Right atrium auricular region (tissue), 2 donors: Measurements from ENCODE around the gene CACNA1B. TPM values are rescaled to one million over a fixed set of nuclear protein-coding genes. Genes with fewer than 3 reads are reported as not detected.

Source experiments
- DNase-seq: peaks from one replicate; pipeline ENCODE4 v3.0.0-alpha.2; 2019; ENCODE audit warnings: low spot score
- H3K27ac ChIP-seq, 2 donors: fragments of 200-600 bp; sonication (generic); 1 replicate in 1 of 2; 2 replicates in 1 of 2; pipeline ENCODE4 v1.5.1; 2016 to 2019
- H3K27me3 ChIP-seq, 2 donors: fragments of 200-600 bp; sonication (generic); one replicate each; pipeline versions ENCODE4 v1.5.1 to v1.6.0; 2017 to 2019
- H3K36me3 ChIP-seq: fragments of 200-600 bp; sonication (generic); one replicate; pipeline ENCODE4 v1.5.1; 2016
- H3K4me1 ChIP-seq, 2 donors: fragments of 200-600 bp; sonication (generic); one replicate each; pipeline versions ENCODE4 v1.5.1 to v1.6.0; 2017 to 2019
- H3K4me3 ChIP-seq, 2 donors: fragments of 200-600 bp; sonication (generic); 1 replicate in 1 of 2; 2 replicates in 1 of 2; pipeline ENCODE4 v1.5.1; 2017 to 2019; ENCODE audit warnings: mild to moderate bottlenecking in 1 of 2, moderate library complexity in 1 of 2
- H3K9me3 ChIP-seq, 2 donors: fragments of 200-600 bp; sonication (generic); one replicate each; pipeline ENCODE4 v1.5.1; 2019
- total RNA-seq, 2 donors: library from RNA; depleted of rRNA; stranded (reverse); fragments of >200 nt; gene quantifications; one replicate each; pipeline ENCODE4 v1.1.0, GENCODE V29; 2016
- TF ChIP-seq, protein P1 (sequence below), 2 donors: fragments of 200-600 bp; sonication (generic); IDR thresholded peaks; one replicate each; pipeline ENCODE4 v1.5.1; 2019; ENCODE audit warnings: antibody characterized with exemption in 2 of 2

CACNA1B gene
- total RNA-seq, 2 donors from 2014 or later: 0.04 to 0.41 TPM

DNA sequence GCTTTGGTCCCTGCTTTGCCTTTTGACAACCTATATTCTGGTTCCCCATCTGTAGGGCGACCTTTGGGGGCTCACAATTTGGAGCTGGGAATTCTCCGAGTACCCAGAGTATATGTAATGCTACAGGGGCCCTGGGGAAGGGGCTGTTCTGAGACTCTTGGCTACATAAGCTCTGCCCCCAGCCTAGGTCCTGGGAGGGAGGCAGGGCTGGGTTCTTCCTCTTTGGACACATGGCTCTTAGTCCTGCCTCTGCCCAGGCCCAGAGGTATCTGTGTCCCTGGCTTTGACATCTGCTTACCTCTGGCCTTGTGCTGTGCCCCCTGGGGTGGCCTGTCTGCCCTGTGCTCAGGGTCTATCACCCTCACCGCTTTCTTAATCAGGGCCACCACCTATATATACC, 181.6 kb downstream of the CACNA1B start:
- H3K4me3 ChIP-seq: no peak overlapping the region
- TF ChIP-seq, protein P1, sequence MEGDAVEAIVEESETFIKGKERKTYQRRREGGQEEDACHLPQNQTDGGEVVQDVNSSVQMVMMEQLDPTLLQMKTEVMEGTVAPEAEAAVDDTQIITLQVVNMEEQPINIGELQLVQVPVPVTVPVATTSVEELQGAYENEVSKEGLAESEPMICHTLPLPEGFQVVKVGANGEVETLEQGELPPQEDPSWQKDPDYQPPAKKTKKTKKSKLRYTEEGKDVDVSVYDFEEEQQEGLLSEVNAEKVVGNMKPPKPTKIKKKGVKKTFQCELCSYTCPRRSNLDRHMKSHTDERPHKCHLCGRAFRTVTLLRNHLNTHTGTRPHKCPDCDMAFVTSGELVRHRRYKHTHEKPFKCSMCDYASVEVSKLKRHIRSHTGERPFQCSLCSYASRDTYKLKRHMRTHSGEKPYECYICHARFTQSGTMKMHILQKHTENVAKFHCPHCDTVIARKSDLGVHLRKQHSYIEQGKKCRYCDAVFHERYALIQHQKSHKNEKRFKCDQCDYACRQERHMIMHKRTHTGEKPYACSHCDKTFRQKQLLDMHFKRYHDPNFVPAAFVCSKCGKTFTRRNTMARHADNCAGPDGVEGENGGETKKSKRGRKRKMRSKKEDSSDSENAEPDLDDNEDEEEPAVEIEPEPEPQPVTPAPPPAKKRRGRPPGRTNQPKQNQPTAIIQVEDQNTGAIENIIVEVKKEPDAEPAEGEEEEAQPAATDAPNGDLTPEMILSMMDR (IDR thresholded peaks at IDR 0.05): no peak
- no peaks in the 10 kb centered on the region for H3K9me3 ChIP-seq
- no peaks in the 10 kb centered on the region for H3K36me3 ChIP-seq
- DNase-seq: no peak
- no peak overlapping the region for H3K27ac ChIP-seq
- H3K4me1 ChIP-seq: no peaks in the 10 kb centered on the region
- H3K27me3 ChIP-seq: no peaks in the 10 kb centered on the region

DNA sequence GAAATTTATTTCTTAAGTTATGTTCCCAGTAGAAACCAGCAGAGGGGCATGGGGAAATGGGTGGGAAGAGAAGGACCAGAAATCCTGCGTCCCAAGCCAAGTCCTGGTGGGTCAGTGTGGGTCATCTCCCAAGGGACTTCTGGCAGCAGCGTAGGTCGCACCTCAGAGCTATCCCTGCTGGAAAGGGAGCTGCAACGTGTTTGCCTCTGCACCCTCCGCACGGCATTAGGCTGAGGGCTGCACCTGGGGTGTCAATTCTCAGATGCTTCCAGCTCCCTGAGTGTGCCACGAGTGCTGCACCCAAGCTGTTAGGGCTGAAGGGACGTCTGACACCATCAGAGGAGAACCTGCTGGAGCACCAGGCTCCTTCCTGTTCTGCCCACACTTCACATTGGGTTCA, 182.8 kb downstream of the CACNA1B start:
- H3K27me3 ChIP-seq: no peaks in the 10 kb centered on the region
- no peak overlapping the region for H3K27ac ChIP-seq
- DNase-seq: no peak
- no peak overlapping the region for H3K4me3 ChIP-seq
- no peaks in the 10 kb centered on the region for H3K4me1 ChIP-seq
- no peaks in the 10 kb centered on the region for H3K9me3 ChIP-seq
- TF ChIP-seq, protein P1 (IDR thresholded peaks at IDR 0.05): no peak
- no peaks in the 10 kb centered on the region for H3K36me3 ChIP-seq

DNA sequence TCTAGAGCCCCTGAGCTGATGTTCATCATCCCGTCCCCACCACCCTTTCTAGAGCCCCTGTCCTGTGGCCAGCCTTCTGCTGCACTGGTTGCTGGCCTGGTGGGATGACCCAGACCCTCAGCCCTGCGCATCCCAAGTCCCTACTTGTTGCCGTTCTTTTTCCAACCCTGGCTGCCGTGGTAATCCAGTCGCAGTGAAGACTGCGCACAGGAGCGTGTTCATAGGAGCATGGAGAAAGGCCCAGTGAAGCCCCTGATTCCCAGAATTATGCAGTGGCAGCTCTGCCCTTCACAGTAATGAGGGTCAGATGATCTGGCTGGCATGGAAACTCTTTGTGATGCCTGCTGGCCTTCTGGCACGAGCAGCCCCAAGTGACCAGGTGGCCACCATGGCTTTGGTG, 183.3 kb downstream of the CACNA1B start:
- no peak overlapping the region for H3K27ac ChIP-seq
- H3K4me3 ChIP-seq: no peak overlapping the region
- H3K9me3 ChIP-seq: no peaks in the 10 kb centered on the region
- H3K27me3 ChIP-seq: no peaks in the 10 kb centered on the region
- TF ChIP-seq, protein P1 (IDR thresholded peaks at IDR 0.05): no peak
- DNase-seq: no peak
- H3K4me1 ChIP-seq: no peaks in the 10 kb centered on the region
- no peaks in the 10 kb centered on the region for H3K36me3 ChIP-seq

DNA sequence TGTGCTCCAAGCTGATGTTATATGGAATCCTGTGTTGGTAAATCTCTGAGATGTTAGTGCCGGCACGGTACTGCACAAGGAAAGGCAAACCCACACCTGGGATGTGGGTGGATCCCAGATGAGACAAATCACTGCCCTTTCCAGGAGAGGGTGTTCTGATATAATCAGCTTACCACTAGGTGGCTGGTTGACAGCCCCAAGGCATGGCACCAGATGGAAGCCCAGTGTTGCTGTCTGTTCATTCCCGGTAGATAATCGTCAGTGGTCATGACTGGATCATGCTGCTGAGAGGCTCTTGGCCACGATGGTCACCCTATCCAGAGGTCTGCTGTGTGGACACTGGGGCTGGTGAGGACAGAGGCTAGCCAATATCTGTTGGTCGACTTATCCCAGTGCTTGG, 184.0 kb downstream of the CACNA1B start:
- H3K4me1 ChIP-seq: no peaks in the 10 kb centered on the region
- DNase-seq: no peak
- H3K27me3 ChIP-seq: no peaks in the 10 kb centered on the region
- H3K27ac ChIP-seq: no peak overlapping the region
- H3K36me3 ChIP-seq: no peaks in the 10 kb centered on the region
- TF ChIP-seq, protein P1 (IDR thresholded peaks at IDR 0.05): no peak
- no peak overlapping the region for H3K4me3 ChIP-seq
- H3K9me3 ChIP-seq: no peaks in the 10 kb centered on the region

DNA sequence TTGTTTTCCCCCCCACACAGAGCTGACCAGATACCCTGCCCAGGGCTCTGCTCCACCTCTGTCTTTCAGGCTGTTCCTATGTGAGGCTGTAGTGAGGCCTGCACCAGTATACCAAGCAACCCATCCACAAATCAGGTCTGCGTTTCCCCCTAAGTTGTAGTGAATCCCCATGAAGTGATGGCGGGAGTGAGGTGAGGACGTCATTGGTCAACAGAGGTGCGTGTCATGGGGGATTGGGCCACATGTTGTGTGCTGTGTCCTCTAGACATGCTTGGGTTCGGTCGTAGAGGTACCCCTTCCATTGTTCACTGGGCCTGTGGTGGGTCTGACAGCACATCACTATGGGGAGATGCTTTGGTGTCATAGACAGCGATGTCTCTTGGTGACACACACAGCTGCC, 184.6 kb downstream of the CACNA1B start:
- no peaks in the 10 kb centered on the region for H3K4me1 ChIP-seq
- no peaks in the 10 kb centered on the region for H3K27me3 ChIP-seq
- TF ChIP-seq, protein P1 (IDR thresholded peaks at IDR 0.05): no peak
- H3K27ac ChIP-seq: no peak overlapping the region
- no peaks in the 10 kb centered on the region for H3K36me3 ChIP-seq
- H3K9me3 ChIP-seq: no peaks in the 10 kb centered on the region
- H3K4me3 ChIP-seq: no peak overlapping the region
- DNase-seq: no peak

DNA sequence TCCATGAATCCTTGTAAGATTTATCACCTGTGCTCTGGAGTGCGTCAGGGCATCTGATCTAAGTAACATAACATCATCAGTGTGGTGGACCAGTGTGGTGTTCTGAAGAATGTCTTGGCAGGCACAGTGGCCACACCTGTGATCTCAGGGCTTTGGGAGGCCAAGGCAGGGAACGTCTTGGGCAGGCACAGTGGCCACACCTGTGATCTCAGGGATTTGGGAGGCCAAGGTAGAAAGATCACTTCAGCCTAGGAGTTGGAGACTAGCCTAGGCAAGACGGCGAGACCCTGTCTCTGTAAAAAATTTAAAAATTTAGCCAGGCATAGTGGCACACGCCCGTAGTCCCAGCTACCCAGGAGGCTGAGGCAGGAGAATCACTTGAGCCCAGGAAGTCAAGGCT, 185.5 kb downstream of the CACNA1B start:
- Histone ChIP-seq H3K27ac (no peak overlapping the region), H3K4me1 (no peaks in the 10 kb centered on the region), H3K4me3 (no peak overlapping the region), H3K36me3 (no peaks in the 10 kb centered on the region), H3K9me3 (no peaks in the 10 kb centered on the region), H3K27me3 (no peaks in the 10 kb centered on the region)
- TF ChIP-seq, protein P1 (IDR thresholded peaks at IDR 0.05): no peak
- DNase-seq: no peak
